HG02852 (cell line): ENCODE data around the gene FBXL14.
"Not testable (repeated sequence)": the region's sequence is repeated elsewhere in the genome, so short reads cannot be mapped to it uniquely, and the experiment has no call there.

ENCODE experiments used
- ATAC-seq: cut with Tn5 transposase; IDR thresholded peaks from one replicate; pipeline ENCODE4 v1.9.1; 2021; ENCODE audit warnings: mild to moderate bottlenecking, moderate library complexity; ENCODE audit not compliant: unreplicated experiment

Gene FBXL14

GRCh38 chr12:1574865-1575259 lies 19.5 kb downstream of the FBXL14 start:
- ATAC-seq: no peak

- no peak for ATAC-seq
Observed at GRCh38 chr12:1573960-1574864, 20.2 kb downstream of the FBXL14 start.

- ATAC-seq: no peak
Observed at GRCh38 chr12:1572731-1573130, 21.6 kb downstream of the FBXL14 start.

GRCh38 chr12:1567852-1568251 lies 26.5 kb downstream of the FBXL14 start:
- no peak for ATAC-seq

GRCh38 chr12:1566449-1567135 lies 27.8 kb downstream of the FBXL14 start:
- no peak for ATAC-seq

- no peak for ATAC-seq
Observed at GRCh38 chr12:1565172-1565571, 29.2 kb downstream of the FBXL14 start.

- no peak for ATAC-seq
Observed at GRCh38 chr12:1564067-1564466, 30.3 kb downstream of the FBXL14 start.

GRCh38 chr12:1562813-1563407 lies 31.5 kb downstream of the FBXL14 start:
- no peak for ATAC-seq

- no peak for ATAC-seq
Observed at GRCh38 chr12:1560704-1561103, 33.7 kb downstream of the FBXL14 start.

GRCh38 chr12:1559676-1560091 lies 34.7 kb downstream of the FBXL14 start:
- no peak for ATAC-seq

- ATAC-seq: not testable (repeated sequence)
Observed at GRCh38 chr12:1558108-1558507, 36.3 kb downstream of the FBXL14 start.

- peak; percentile 97 for ATAC-seq
Observed at GRCh38 chr12:1553987-1554982, 40.1 kb downstream of the FBXL14 start.

GRCh38 chr12:1553536-1553935 lies 40.8 kb downstream of the FBXL14 start:
- no peak for ATAC-seq

GRCh38 chr12:1552911-1553491 lies 41.4 kb downstream of the FBXL14 start:
- ATAC-seq: no peak

GRCh38 chr12:1552171-1552570 lies 42.2 kb downstream of the FBXL14 start:
- ATAC-seq: no peak

GRCh38 chr12:1551496-1551895 lies 42.9 kb downstream of the FBXL14 start:
- no peak for ATAC-seq

GRCh38 chr12:1546931-1547640 lies 47.3 kb downstream of the FBXL14 start:
- no peak for ATAC-seq

- ATAC-seq: no peak
Observed at GRCh38 chr12:1544996-1545700, 49.2 kb downstream of the FBXL14 start.

- no peak for ATAC-seq
Observed at GRCh38 chr12:1542599-1542998, 51.8 kb downstream of the FBXL14 start.
